H9 (cell line): Measurements from ENCODE around the gene WEE1. TPM values are rescaled to one million over a fixed set of nuclear protein-coding genes. Genes with fewer than 3 reads are reported as not detected.

Experiments
- DNase-seq: peaks from one replicate; pipeline ENCODE4 v3.0.0-alpha.2; 2017
- H2AFZ ChIP-seq: one replicate; pipeline ENCODE4 v1.6.1; 2013; ENCODE audit warnings: mild to moderate bottlenecking, low read length, control low read depth, moderate library complexity
- H2AK5ac ChIP-seq: 2 replicates; pipeline ENCODE4 v1.6.1; 2013; ENCODE audit warnings: low read length, control low read depth, mixed read lengths; ENCODE audit not compliant: insufficient read length
- H2BK120ac ChIP-seq: one replicate; pipeline ENCODE4 v1.6.1; 2013; ENCODE audit warnings: low read depth, mild to moderate bottlenecking, low read length, control low read depth, inconsistent platforms; ENCODE audit not compliant: poor library complexity, severe bottlenecking
- H2BK12ac ChIP-seq: 2 replicates; pipeline ENCODE4 v1.6.1; 2013; ENCODE audit warnings: low read length, control low read depth, mixed read lengths, low read depth; ENCODE audit not compliant: insufficient read length
- H2BK15ac ChIP-seq: 2 replicates; pipeline ENCODE4 v1.6.1; 2013; ENCODE audit warnings: low read depth, low read length, control low read depth
- H2BK20ac ChIP-seq: one replicate; pipeline ENCODE4 v1.6.1; 2013; ENCODE audit warnings: low read depth, mild to moderate bottlenecking, low read length, control low read depth, inconsistent platforms; ENCODE audit not compliant: poor library complexity, severe bottlenecking
- H2BK5ac ChIP-seq: 2 replicates; pipeline ENCODE4 v1.6.1; 2013; ENCODE audit warnings: low read length, control low read depth, mixed read lengths; ENCODE audit not compliant: insufficient read length
- H3K14ac ChIP-seq: 2 replicates; pipeline ENCODE4 v1.6.1; 2013; ENCODE audit warnings: low read length, control low read depth; ENCODE audit not compliant: insufficient read depth
- H3K18ac ChIP-seq: 2 replicates; pipeline ENCODE4 v1.6.1; 2013; ENCODE audit warnings: low read depth, mild to moderate bottlenecking, mixed read lengths, low read length, control low read depth; ENCODE audit not compliant: insufficient read length
- H3K23ac ChIP-seq: 2 replicates; pipeline ENCODE4 v1.6.1; 2013; ENCODE audit warnings: low read length, control low read depth, mixed read lengths, low read depth; ENCODE audit not compliant: insufficient read length
- H3K23me2 ChIP-seq: 2 replicates; pipeline ENCODE4 v1.6.1; 2013; ENCODE audit warnings: low read depth, mild to moderate bottlenecking, mixed read lengths, low read length, control low read depth; ENCODE audit not compliant: insufficient read length, poor library complexity, severe bottlenecking
- H3K27ac ChIP-seq: 2 replicates; pipeline ENCODE4 v1.5.1; 2013; ENCODE audit warnings: low read length, control low read depth, mixed read lengths, low read depth; ENCODE audit not compliant: insufficient read length
- H3K27me3 ChIP-seq: 2 replicates; pipeline ENCODE4 v1.6.1; 2013; ENCODE audit warnings: low read length, control low read depth, inconsistent platforms; ENCODE audit not compliant: insufficient read depth
- H3K4ac ChIP-seq: 2 replicates; pipeline ENCODE4 v1.6.1; 2013; ENCODE audit warnings: low read depth, mild to moderate bottlenecking, control low read depth, inconsistent platforms, low read length, moderate library complexity
- H3K4me1 ChIP-seq: 2 replicates; pipeline ENCODE4 v1.6.1; 2013; ENCODE audit warnings: low read length, control low read depth, inconsistent platforms; ENCODE audit not compliant: insufficient read depth
- H3K4me2 ChIP-seq: 2 replicates; pipeline ENCODE4 v1.6.1; 2013; ENCODE audit warnings: low read length, control low read depth, mixed read lengths; ENCODE audit not compliant: insufficient read length, insufficient read depth
- H3K56ac ChIP-seq: 2 replicates; pipeline ENCODE4 v1.6.1; 2013; ENCODE audit warnings: low read depth, mild to moderate bottlenecking, mixed read lengths, low read length, control low read depth; ENCODE audit not compliant: insufficient read length
- H3K79me1 ChIP-seq: 2 replicates; pipeline ENCODE4 v1.6.1; 2013; ENCODE audit warnings: low read depth, mild to moderate bottlenecking, moderate library complexity, low read length, control low read depth, inconsistent platforms; ENCODE audit not compliant: insufficient read depth, poor library complexity, severe bottlenecking
- H3K79me2 ChIP-seq: 2 replicates; pipeline ENCODE4 v1.6.1; 2013; ENCODE audit warnings: low read length, control low read depth, inconsistent platforms; ENCODE audit not compliant: insufficient read depth
- H3K9ac ChIP-seq: 2 replicates; pipeline ENCODE4 v1.6.1; 2013; ENCODE audit warnings: low read length, control low read depth, mixed read lengths; ENCODE audit not compliant: insufficient read length; ENCODE audit errors: extremely low read depth
- H3K9me3 ChIP-seq: one replicate; pipeline ENCODE4 v1.6.1; 2013; ENCODE audit warnings: low read depth, low read length, inconsistent platforms; ENCODE audit not compliant: control insufficient read depth
- H3T11ph ChIP-seq: one replicate; pipeline ENCODE4 v1.6.1; 2013; ENCODE audit warnings: mild to moderate bottlenecking, low read length, control low read depth, inconsistent platforms
- H4K20me1 ChIP-seq: one replicate; pipeline ENCODE4 v1.6.1; 2013; ENCODE audit not compliant: control insufficient read depth, insufficient read length, insufficient read depth
- H4K5ac ChIP-seq: 2 replicates; pipeline ENCODE4 v1.6.1; 2013; ENCODE audit warnings: low read depth, mild to moderate bottlenecking, mixed read lengths, low read length, control low read depth; ENCODE audit not compliant: insufficient read length
- H4K8ac ChIP-seq: replicated peaks from 2 replicates; pipeline ENCODE4 v1.6.1; 2013; ENCODE audit warnings: low read length, control low read depth, mixed read lengths, low read depth; ENCODE audit not compliant: insufficient read length
- H4K91ac ChIP-seq: 2 replicates; pipeline ENCODE4 v1.6.1; 2013; ENCODE audit warnings: low read depth, mild to moderate bottlenecking, moderate library complexity, mixed read lengths, low read length, control low read depth; ENCODE audit not compliant: insufficient read length
- H3K27ac Mint-ChIP-seq, 3 experiments: 2 replicates in 2 of 3; 3 replicates in 1 of 3; pipeline ENCODE4 v1.8.0; 2020 to 2021; ENCODE audit warnings: mixed read lengths in 3 of 3, mild to moderate bottlenecking in 1 of 3, moderate library complexity in 1 of 3
- H3K27me3 Mint-ChIP-seq: 2 replicates; pipeline ENCODE4 v1.8.0; 2021; ENCODE audit warnings: low read depth, mild to moderate bottlenecking, moderate library complexity, mixed read lengths
- H3K36me3 Mint-ChIP-seq, 3 experiments: 2 replicates in 2 of 3; 3 replicates in 1 of 3; pipeline ENCODE4 v1.8.0; 2020 to 2021; ENCODE audit warnings: low read depth in 3 of 3, mixed read lengths in 3 of 3; ENCODE audit not compliant: insufficient read depth in 1 of 3
- H3K4me1 Mint-ChIP-seq, 2 experiments: 2 replicates each; pipeline ENCODE4 v1.8.0; 2020; ENCODE audit warnings: mixed read lengths in 2 of 2
- H3K4me3 Mint-ChIP-seq, 2 experiments: 2 replicates in 1 of 2; 3 replicates in 1 of 2; pipeline ENCODE4 v1.8.0; 2020 to 2021; ENCODE audit warnings: mild to moderate bottlenecking in 2 of 2, mixed read lengths in 2 of 2, moderate library complexity in 1 of 2
- H3K9me3 Mint-ChIP-seq, 2 experiments: 2 replicates in 1 of 2; 3 replicates in 1 of 2; pipeline ENCODE4 v1.8.0; 2020; ENCODE audit warnings: mild to moderate bottlenecking in 2 of 2, mixed read lengths in 2 of 2, moderate library complexity in 1 of 2
- CTCF ChIP-seq: fragments of 200-600 bp; sonication (generic); conservative IDR thresholded peaks from 3 replicates; pipeline ENCODE4 v1.8.0; 2021; ENCODE audit warnings: antibody characterized with exemption, mild to moderate bottlenecking
- WGBS: extraction: QIAGEN DNeasy Blood & Tissue Kit; methylation state at CpG from one replicate; pipeline ENCODE4 v1.1.7; 2013; ENCODE audit warnings: missing lambda C conversion rate, low lambda C conversion rate, mixed read lengths; ENCODE audit not compliant: insufficient read length; ENCODE audit errors: extremely low coverage; 5-methylcytosine and 5-hydroxymethylcytosine counted together
- total RNA-seq: library from RNA; stranded (reverse); gene quantifications from 2 replicates; pipeline ENCODE4 v1.2.1, GENCODE V29; 2021

Gene WEE1
- total RNA-seq, 1 experiment from 2014 or later = 142 TPM

- Histone ChIP-seq H4K5ac (no peak overlapping the region), H2AK5ac (no peak overlapping the region), H3K4me2 (no peak overlapping the region), H2BK12ac (no peak overlapping the region), H3K23ac (no peak overlapping the region), H3K79me2 (no peaks in the 10 kb centered on the region), H3T11ph (no peak overlapping the region), H3K4me1 (0 out of 2 replicates have a peak, but pooled peaks cover 5% of the 10 kb centered on the region), H3K27ac (no peak overlapping the region), H4K91ac (peak overlapping the region; percentile 78), H3K18ac (no peak overlapping the region), H3K4ac (no peak overlapping the region), H3K9me3 (no peaks in the 10 kb centered on the region), H3K27me3 (no peaks in the 10 kb centered on the region), H3K23me2 (no peaks in the 10 kb centered on the region), H3K79me1 (no peaks in the 10 kb centered on the region), H4K8ac (no peak overlapping the region), H2BK20ac (no peak overlapping the region), H3K14ac (no peak overlapping the region; the same call in 1 of the 2 replicates), H2BK15ac (no peak overlapping the region), H3K9ac (no peak overlapping the region), H2AFZ (no peak overlapping the region), H2BK120ac (no peak overlapping the region), H4K20me1 (no peaks in the 10 kb centered on the region), H2BK5ac (no peak overlapping the region), H3K56ac (no peak overlapping the region)
- no CpG with 5 or more reads among the region's 1 CpG for WGBS
- no peak for TF ChIP-seq CTCF
- Mint-ChIP-seq H3K4me1 (peaks cover 19 to 29% of the 10 kb centered on the region in 2 experiments), H3K27ac (peak overlapping the region in 1 of 3 experiments; percentile 10; a peak in 1 of 7 replicates), H3K27me3 (no peaks in the 10 kb centered on the region), H3K36me3 (peaks cover 7 to 20% (median 12%) of the 10 kb centered on the region in 3 experiments; a peak in 6 of 7 replicates), H3K4me3 (no peak overlapping the region; a peak in 1 of 5 replicates), H3K9me3 (peaks cover 16 to 21% of the 10 kb centered on the region in 2 experiments)
- DNase-seq = no peak
These were observed 10.2 kb upstream of the WEE1 start for GRCh38 chr11:9563196-9563730.
